B cell (primary cell): ENCODE results near the gene APOBEC3C. TPM values are rescaled to one million over a fixed set of nuclear protein-coding genes. Genes with fewer than 3 reads are reported as not detected.

Experiments
- ATAC-seq: fragments of 200-7000 bp; cut with Tn5 transposase; one replicate; pipeline ENCODE4 v1.10.0; 2021; ENCODE audit warnings: low read depth, mild to moderate bottlenecking, moderate number of reproducible peaks, moderate library complexity
- CTCF ChIA-PET: fragments of 350-600 bp; sonication (Branson Sonifier 250); formaldehyde crosslinking; loops from one replicate; lab custom pipeline; 2021; ENCODE audit warnings: antibody characterized with exemption, inconsistent platforms; lab: Charles Lee
- POLR2A ChIA-PET: fragments of 350-600 bp; sonication (Branson Sonifier 250); formaldehyde crosslinking; loops from one replicate; lab custom pipeline; 2021; ENCODE audit warnings: antibody characterized with exemption; lab: Charles Lee
- DNase-seq: peaks from one replicate; pipeline ENCODE4 v3.0.0; 2013
- H2AFZ ChIP-seq: 2 replicates; pipeline ENCODE4 v1.6.1; 2012; ENCODE audit warnings: mild to moderate bottlenecking, low read depth, low read length; ENCODE audit not compliant: insufficient read depth, poor library complexity, severe bottlenecking
- H3K27ac ChIP-seq, 2 donors: 1 replicate in 1 of 2; 2 replicates in 1 of 2; pipeline ENCODE4 v1.5.1; 2012 to 2013; ENCODE audit warnings: low read length in 2 of 2, mild to moderate bottlenecking in 2 of 2, moderate library complexity in 1 of 2
- H3K27me3 ChIP-seq, 4 experiments: fragments of 200-600 bp in 1 of 4; sonication (generic) in 1 of 4; replicated peaks in 1 of 4; 1 replicate in 2 of 4; 2 replicates in 2 of 4; pipeline versions ENCODE4 v1.6.1 to v1.7.0; 2013 to 2016; ENCODE audit warnings: low read length in 3 of 4, mild to moderate bottlenecking in 2 of 4, mixed read lengths in 1 of 4, moderate library complexity in 1 of 4; ENCODE audit not compliant: insufficient read depth in 4 of 4, control insufficient read depth in 3 of 4; ENCODE audit errors: control extremely low read depth in 1 of 4
- H3K36me3 ChIP-seq, 2 experiments: replicated peaks in 1 of 2; 1 replicate in 1 of 2; 2 replicates in 1 of 2; pipeline versions ENCODE4 v1.6.1 to v1.7.1; 2013; ENCODE audit warnings: low read length in 1 of 2; ENCODE audit not compliant: insufficient read depth in 2 of 2, control insufficient read depth in 1 of 2; ENCODE audit errors: control extremely low read depth in 1 of 2, extremely low read depth in 1 of 2
- H3K4me1 ChIP-seq, 2 donors: fragments of 200-600 bp in 1 of 2; sonication (generic) in 1 of 2; 1 replicate in 1 of 2; 2 replicates in 1 of 2; pipeline versions ENCODE4 v1.5.1 to v1.6.1; 2013 to 2017; ENCODE audit warnings: low read length in 2 of 2; ENCODE audit not compliant: control insufficient read depth in 2 of 2, insufficient read depth in 2 of 2
- H3K4me2 ChIP-seq: replicated peaks from 2 replicates; pipeline ENCODE3; 2012; ENCODE audit warnings: mild to moderate bottlenecking, low read depth, low read length; ENCODE audit not compliant: poor library complexity, severe bottlenecking
- H3K4me3 ChIP-seq, 5 experiments: fragments of 200-600 bp in 1 of 5; sonication (generic) in 1 of 5; 1 replicate in 3 of 5; 2 replicates in 2 of 5; pipeline versions ENCODE4 v1.5.1 to v1.7.0; 2011 to 2016; ENCODE audit warnings: low read length in 4 of 5, mild to moderate bottlenecking in 4 of 5, low read depth in 2 of 5, control low read depth in 1 of 5, moderate library complexity in 1 of 5; ENCODE audit not compliant: insufficient read depth in 1 of 5; ENCODE audit errors: control extremely low read depth in 1 of 5, extremely low read depth in 1 of 5
- H3K79me2 ChIP-seq: fragments of 200-600 bp; sonication (generic); one replicate; pipeline ENCODE4 v1.6.0; 2016; ENCODE audit warnings: low read length; ENCODE audit not compliant: control insufficient read depth, insufficient read depth
- H3K9ac ChIP-seq: fragments of 200-600 bp; sonication (generic); 2 replicates; pipeline ENCODE4 v1.6.1; 2017; ENCODE audit warnings: mild to moderate bottlenecking, low read length, moderate library complexity
- H3K9me3 ChIP-seq, 3 donors: one replicate each; pipeline versions ENCODE4 v1.6.1 to v1.7.1; 2013; ENCODE audit warnings: low read length in 2 of 3; ENCODE audit not compliant: control insufficient read depth in 2 of 3, insufficient read depth in 1 of 3; ENCODE audit errors: control extremely low read depth in 1 of 3
- H4K20me1 ChIP-seq: 2 replicates; pipeline ENCODE4 v1.6.0; 2012; ENCODE audit warnings: mild to moderate bottlenecking, low read length; ENCODE audit not compliant: insufficient read depth, control insufficient read depth, poor library complexity, severe bottlenecking
- H3K27ac Mint-ChIP-seq: one replicate; pipeline ENCODE4 v1.8.0; 2021; ENCODE audit warnings: mixed read lengths
- H3K27me3 Mint-ChIP-seq: one replicate; pipeline ENCODE4 v1.8.0; 2021; ENCODE audit warnings: mixed read lengths
- H3K4me1 Mint-ChIP-seq: one replicate; pipeline ENCODE4 v1.8.0; 2021; ENCODE audit warnings: mixed read lengths
- H3K4me3 Mint-ChIP-seq: one replicate; pipeline ENCODE4 v1.8.0; 2021; ENCODE audit warnings: mixed read lengths
- H3K9me3 Mint-ChIP-seq: one replicate; pipeline ENCODE4 v1.8.0; 2022; ENCODE audit warnings: mixed read lengths; ENCODE audit not compliant: insufficient read depth
- CTCF ChIP-seq: fragments of 200-600 bp; IDR thresholded peaks from one replicate; pipeline ENCODE4 v1.8.0; 2022; ENCODE audit warnings: antibody characterized with exemption, mild to moderate bottlenecking
- EZH2 ChIP-seq: IDR thresholded peaks from 2 replicates; pipeline ENCODE4 v1.6.1; 2012; ENCODE audit warnings: borderline replicate concordance, low read depth, mild to moderate bottlenecking, moderate library complexity, low read length; ENCODE audit not compliant: insufficient read depth, poor library complexity, severe bottlenecking
- WGBS: methylation state at CpG from one replicate; pipeline ENCODE4 v1.1.5; 2013; ENCODE audit warnings: missing lambda C conversion rate; ENCODE audit not compliant: insufficient coverage; 5-methylcytosine and 5-hydroxymethylcytosine counted together
- intact Hi-C: fragments of 100-400 bp; cut with micrococcal nuclease; formaldehyde crosslinking; loops from one replicate; pipeline ENCODE4 v1.10.0; 2022
- polyA plus RNA-seq: library from polyadenylated mRNA; depleted of rRNA; stranded (reverse); fragments of >200 nt; gene quantifications from 2 replicates; pipeline ENCODE4 v1.2.3, GENCODE V29; 2012
- total RNA-seq, 2 donors: library from RNA; stranded (reverse); fragments of 120-200 nt in 1 of 2; gene quantifications; 1 replicate in 1 of 2; 2 replicates in 1 of 2; pipeline versions ENCODE4 v1.2.3 to v1.2.4, GENCODE V29; 2013 to 2022

The APOBEC3C gene
- total and polyA plus RNA-seq, 2 donors (not counting 1 experiment from before 2014, with no cell fraction given): 45.5 to 107 TPM

DNA sequence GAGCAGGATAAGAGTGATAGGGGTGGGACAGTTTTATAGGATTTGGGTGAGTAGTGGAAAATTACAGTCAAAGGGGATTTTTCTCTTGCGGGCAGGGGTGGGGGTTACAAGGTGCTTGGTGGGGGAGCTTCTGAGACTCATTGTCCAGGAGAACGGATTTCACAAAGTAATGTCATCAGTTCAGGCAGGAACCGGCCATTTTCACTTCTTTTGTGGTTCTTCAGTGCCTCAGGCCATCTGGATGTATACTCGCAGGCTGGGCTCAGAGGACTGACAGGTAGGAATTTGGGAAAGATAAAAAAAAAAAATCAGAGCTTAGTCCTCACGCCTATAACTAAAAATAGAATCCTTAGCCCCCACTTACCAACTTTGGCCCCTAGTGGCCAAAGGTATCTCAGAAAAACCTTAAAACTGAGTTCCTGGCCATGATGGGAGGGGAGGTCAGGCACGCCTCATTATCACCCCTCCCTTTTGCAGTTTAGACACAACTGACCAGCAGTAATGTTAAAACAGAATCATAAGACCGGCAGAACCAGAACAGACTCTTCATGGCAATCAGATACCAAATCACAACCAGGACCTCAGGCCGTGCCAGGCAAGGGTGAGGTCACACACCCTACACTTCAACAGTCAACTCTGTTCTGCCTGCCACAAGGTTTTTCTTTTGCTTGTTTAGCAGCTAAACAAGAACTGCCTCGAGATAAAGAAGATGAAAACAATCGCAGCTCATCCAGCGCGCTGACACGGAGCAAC, 54.2 kb downstream of the APOBEC3C start:
- Mint-ChIP-seq H3K4me3 (no peak overlapping the region), H3K27me3 (no peaks in the 10 kb centered on the region), H3K27ac (no peak overlapping the region), H3K4me1 (peaks cover 45% of the 10 kb centered on the region), H3K9me3 (no peaks in the 10 kb centered on the region)
- CTCF ChIA-PET: interaction anchor here (1.0 to 1.9 kb wide), 4 partner anchors 31 to 55 kb away, joined by 4 to 5 read pairs (median 4); partner anchors contain the start of gene APOBEC3C
- Histone ChIP-seq H3K9ac (peak overlapping the region; percentile 92), H4K20me1 (no peaks in the 10 kb centered on the region), H2AFZ (peak overlapping the region; percentile 16), H3K27me3 (no peaks in the 10 kb centered on the region), H3K9me3 (peaks cover 0 to 9% (median 0%) of the 10 kb centered on the region in 3 donors), H3K4me2 (peak overlapping the region; percentile 76), H3K36me3 (peaks cover 2 to 26% of the 10 kb centered on the region in 2 experiments), H3K4me3 (peak overlapping the region; percentile 50 to 99 (median 96)), H3K27ac (peak overlapping the region; percentile 97 to 98), H3K4me1 (peaks cover 70 to 95% of the 10 kb centered on the region in 2 donors), H3K79me2 (peaks cover 57% of the 10 kb centered on the region)
- TF ChIP-seq EZH2: no peak
- peak; percentile 54 for TF ChIP-seq CTCF
- POLR2A ChIA-PET: interaction anchor here (0.6 to 3.6 kb wide), 2 partner anchors 8 to 31 kb away, joined by 4 to 13 read pairs; no protein-coding TSS in a partner anchor
- no peak for ATAC-seq
- intact Hi-C loops: no loop called here
- 51% methylated on average over 11 of the region's 13 CpGs for WGBS
- peak; percentile 42 for DNase-seq

Other genes with a start within 250 kb of the APOBEC3C start
- gene DNAL4, start 220.1 kb upstream of the APOBEC3C start, total RNA-seq: 9.0 and 10.3 TPM in 2 replicates
- 9.0 and 9.9 TPM in 2 replicates for gene DNAL4, start 220.1 kb upstream of the APOBEC3C start, polyA plus RNA-seq
- gene NPTXR, start 170.2 kb upstream of the APOBEC3C start, total RNA-seq: 0.68 and 0.71 TPM in 2 replicates
- 0.16 and 0.17 TPM in 2 replicates for gene NPTXR, start 170.2 kb upstream of the APOBEC3C start, polyA plus RNA-seq
- 55.1 and 57.6 TPM in 2 replicates for gene CBX6, start 142.0 kb upstream of the APOBEC3C start, total RNA-seq
- 14.9 and 15.2 TPM in 2 replicates for gene CBX6, start 142.0 kb upstream of the APOBEC3C start, polyA plus RNA-seq
- gene APOBEC3A, start 56.6 kb upstream of the APOBEC3C start, total RNA-seq: not detected in 2 replicates
- 1.1 and 2.8 TPM in 2 replicates for gene APOBEC3A, start 56.6 kb upstream of the APOBEC3C start, polyA plus RNA-seq
- 7.9 and 9.8 TPM in 2 replicates for gene APOBEC3B, start 31.9 kb upstream of the APOBEC3C start, total RNA-seq
- gene APOBEC3B, start 31.9 kb upstream of the APOBEC3C start, polyA plus RNA-seq: 1.5 and 2.4 TPM in 2 replicates
- gene APOBEC3D, start 6.9 kb downstream of the APOBEC3C start, total RNA-seq: 39.3 and 41.3 TPM in 2 replicates
- gene APOBEC3D, start 6.9 kb downstream of the APOBEC3C start, polyA plus RNA-seq: 52.2 and 54.5 TPM in 2 replicates
- 76.8 and 86.4 TPM in 2 replicates for gene APOBEC3F, start 26.6 kb downstream of the APOBEC3C start, total RNA-seq
- 22.0 and 23.3 TPM in 2 replicates for gene APOBEC3F, start 26.6 kb downstream of the APOBEC3C start, polyA plus RNA-seq
- 96.6 and 103 TPM in 2 replicates for gene APOBEC3G, start 63.0 kb downstream of the APOBEC3C start, total RNA-seq
- gene APOBEC3G, start 63.0 kb downstream of the APOBEC3C start, polyA plus RNA-seq: 90.7 and 94.2 TPM in 2 replicates
- 0.59 and 1.0 TPM in 2 replicates for gene APOBEC3H, start 83.0 kb downstream of the APOBEC3C start, total RNA-seq
- 1.2 and 1.4 TPM in 2 replicates for gene APOBEC3H, start 83.0 kb downstream of the APOBEC3C start, polyA plus RNA-seq
- 141 and 147 TPM in 2 replicates for gene CBX7, start 138.4 kb downstream of the APOBEC3C start, total RNA-seq
- 57.1 and 83.6 TPM in 2 replicates for gene CBX7, start 138.4 kb downstream of the APOBEC3C start, polyA plus RNA-seq
- not detected in 2 replicates for gene PDGFB, start 230.7 kb downstream of the APOBEC3C start, total RNA-seq
- 0.04 TPM in 2 replicates for gene PDGFB, start 230.7 kb downstream of the APOBEC3C start, polyA plus RNA-seq